Stimulated activated naive CD4-positive, alpha-beta T cell treated with Interleukin-2 at 50 U/mL for 16 hours (primary cell): ENCODE measurements around the gene SLC6A6.

Experiments used
- DNase-seq: peaks from one replicate; lab custom pipeline; 2025; lab: John Stamatoyannopoulos, UW

The SLC6A6 gene

DNA sequence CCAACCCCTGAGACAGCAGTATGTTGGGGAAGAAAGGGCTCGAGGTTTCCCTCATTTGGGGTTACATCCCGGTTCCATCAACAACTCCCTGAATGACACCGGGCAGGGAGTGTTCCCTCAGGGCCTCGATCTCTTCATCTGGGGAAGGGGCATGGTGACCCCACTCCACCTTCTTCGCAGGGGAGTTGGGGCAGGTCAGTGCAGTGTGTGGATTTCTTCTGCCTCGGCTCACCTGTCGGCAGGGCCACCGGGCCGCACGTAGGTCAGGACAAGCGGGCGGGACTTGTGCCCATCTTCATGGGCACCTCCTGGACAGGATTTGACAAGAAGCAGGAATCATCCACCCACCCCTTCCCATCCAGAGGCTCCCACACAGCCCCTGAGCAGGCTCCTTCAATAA lies 120.4 kb downstream of the SLC6A6 start:
- DNase-seq, result no peak

DNA sequence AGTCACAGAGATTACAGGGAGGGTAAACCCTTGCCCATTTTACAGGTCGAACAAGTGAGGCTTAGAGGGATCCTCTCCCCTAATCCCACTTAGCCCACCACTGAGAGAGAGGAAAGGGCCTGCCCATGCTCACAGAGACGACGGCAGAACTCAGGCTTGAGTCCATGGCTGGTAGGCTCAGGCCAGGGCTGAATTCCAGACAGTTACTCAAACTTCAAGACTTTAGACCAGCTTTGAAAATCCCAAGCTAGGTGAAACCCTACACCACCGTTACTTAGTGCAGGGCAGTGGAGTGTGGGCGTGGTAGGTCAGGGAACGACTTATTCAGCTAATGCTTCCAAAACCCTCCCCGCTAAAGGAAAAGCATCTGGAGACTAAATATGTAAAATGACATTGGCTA lies 121.4 kb downstream of the SLC6A6 start:
- no peak for DNase-seq

DNA sequence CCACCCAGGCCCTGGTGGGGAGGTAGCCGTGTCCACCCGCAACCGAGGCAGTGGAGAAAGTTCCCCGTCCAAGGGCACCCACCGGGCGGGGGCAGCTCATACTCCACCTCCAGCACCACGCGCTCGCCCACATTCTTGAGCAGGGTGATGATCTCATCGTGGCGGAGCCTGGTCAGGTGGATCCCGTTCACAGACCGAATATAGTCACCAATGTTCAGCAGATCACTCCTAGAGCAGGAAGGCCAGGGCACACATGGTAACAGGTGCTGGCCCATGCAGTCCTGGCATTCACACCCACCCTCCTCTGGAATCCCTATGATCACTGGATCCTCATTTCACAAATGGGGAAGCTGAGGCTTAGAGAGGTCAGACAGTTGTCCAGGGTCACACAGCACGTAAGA lies 121.9 kb downstream of the SLC6A6 start:
- no peak for DNase-seq

DNA sequence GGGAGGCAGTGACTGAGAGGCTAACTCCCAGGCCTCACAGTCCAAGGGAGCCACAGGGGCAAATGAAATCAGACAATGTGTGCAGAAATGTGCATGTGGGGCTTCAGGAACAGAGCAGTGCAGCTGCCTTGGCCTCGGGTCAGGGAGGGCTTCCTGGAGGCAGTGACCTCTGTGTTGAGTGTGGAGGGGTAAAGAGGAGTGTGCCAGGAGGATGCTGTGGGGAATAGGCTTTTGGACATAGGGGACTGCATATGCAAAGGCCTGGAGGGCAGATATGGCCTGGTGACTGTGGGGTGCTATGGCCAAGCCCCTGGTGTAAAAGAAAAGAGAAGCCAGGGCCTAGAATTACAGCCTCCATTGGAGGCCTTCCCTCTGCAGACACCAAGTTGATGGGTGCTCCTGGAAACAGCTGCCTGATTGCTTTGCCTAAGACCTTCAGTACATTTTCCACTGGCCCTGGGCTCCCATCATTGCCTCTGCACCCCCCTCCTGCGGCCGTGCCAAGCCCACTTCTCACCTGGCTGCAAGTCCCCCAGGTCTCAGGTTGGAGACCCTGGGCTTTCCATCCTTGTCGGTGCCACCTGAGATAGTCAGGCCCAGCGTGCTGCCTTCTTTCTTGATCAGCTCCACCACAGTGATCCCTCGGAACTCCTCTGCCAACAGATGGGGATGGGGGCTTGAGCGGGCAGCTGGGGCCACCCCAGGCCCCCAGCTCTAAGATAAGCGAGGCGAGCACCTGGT lies 122.7 kb downstream of the SLC6A6 start:
- DNase-seq, result no peak

DNA sequence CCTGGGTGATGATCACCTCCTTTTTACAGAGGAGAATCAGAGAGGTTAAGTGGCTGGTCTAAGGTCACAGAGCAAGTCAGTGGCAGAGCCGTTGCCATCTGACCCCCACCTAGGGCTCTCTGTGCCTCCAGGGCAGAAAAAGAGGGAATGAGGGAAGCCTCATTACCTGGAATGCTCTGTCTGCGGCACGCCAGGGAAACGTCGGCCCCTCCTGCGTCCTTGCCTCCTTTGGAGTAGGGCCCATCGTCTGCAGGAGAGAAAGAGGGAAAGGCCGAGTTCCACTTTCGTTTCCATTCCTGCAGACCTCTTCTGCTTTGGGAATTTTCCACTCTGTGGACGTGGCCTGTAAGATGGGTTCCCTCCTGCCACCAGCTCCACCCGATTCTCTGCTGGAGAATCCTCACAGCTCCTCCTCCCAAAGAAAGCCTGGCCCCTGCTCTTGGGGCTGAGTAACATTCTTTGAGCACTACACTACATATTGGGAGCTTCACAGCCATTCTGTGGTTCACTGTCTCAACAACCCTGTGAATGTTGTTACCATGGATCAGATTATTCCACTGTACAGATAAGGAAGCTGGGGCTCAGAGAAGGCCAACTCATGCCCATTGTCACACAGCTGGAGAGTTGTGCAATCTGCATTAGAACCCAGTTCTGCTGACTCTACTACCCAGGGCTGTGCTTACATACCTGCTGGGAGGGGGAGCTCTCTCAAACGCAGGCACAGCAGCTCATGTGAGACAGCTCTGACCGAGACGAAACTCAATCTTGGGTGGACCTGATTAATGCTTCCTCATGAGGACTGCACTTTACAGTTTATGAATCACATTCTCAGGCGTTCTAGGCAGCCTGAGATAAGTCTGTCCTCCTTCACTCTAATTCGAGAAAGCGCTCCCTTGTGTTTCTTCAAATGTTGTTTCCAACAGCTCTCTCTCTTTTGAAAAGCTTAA lies 123.6 kb downstream of the SLC6A6 start:
- DNase-seq, result no peak

DNA sequence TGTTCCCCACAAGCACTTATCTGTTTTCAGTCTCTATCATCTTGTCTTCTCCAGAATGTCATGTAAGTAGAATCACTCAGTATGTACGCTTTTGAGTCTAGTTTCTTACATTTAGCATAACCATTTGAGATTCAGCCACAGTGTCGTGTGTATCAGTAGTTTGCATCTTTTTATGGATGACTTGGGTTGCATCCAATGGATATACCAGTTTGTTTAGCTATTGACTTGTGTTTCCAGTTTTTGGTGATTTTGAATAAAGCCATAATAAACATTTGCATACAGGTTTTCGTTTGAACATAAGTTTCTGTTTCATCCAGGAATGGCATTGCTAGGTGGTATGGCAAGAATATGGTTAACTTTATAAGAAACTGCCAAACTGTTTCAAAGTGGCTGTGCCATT lies 125.7 kb downstream of the SLC6A6 start:
- DNase-seq, result no peak

DNA sequence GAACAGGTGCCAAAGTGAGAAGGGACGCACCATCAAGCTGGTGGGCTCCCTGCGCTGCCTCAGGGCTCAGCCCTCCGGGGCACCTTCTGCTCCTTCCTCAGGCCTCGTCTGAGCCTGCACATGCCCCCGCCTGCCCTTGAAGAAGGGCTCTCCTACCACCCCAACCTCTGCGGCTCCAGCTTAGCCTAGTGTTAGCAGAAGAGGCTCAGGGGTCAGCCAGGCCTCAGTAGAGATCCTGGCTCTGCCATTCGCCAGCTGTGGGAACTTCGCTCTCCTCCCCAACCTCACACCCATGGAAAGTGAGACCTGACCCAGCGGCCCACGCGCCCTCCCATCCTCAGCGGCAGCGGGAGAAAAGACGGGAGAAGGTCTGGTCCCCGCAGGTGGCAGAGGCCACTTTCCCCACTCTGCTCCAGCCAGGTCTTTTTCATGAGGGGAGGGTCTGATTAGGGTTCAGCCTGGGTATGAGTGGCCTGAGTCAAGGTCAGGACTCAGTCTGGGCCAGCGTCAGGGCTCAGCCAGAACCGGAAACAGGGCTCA lies 129.5 kb downstream of the SLC6A6 start:
- no peak for DNase-seq

DNA sequence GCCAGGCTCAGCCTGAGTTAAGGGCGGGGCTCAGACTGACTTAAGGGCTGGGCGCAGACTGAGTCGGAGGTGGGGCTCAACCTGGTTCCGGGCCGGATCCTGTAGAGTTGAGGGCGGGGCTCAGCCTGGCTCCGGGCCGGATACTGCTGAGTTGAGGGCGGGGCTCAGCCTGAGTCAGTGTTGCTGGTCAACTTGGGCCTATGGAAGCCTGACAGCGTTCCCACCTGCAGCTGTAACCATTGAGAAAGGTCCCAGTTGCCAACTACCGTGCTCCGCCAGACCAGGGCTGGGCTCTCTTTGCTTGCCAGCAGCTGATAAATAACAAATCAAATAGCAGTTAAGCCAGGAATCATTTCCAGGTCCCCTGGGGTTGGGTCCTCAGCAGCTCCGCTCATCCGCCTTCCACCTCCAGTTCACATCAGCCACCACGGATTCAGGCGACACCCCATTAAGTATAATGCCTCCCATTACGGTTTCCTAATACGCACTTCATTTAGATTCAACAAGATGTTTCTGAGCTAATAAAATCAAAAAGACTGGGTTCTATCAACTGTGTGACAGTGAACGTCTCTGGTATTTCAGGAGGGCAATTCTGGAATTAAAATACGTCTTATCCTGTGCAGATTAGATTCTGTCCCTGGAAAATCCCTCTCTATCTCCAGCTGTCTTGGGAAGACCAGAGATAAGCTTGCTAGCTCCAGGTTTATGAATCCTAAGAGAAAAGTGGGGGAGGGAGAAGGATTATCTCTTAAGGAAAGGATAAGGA lies 130.5 kb downstream of the SLC6A6 start:
- DNase-seq, result no peak

DNA sequence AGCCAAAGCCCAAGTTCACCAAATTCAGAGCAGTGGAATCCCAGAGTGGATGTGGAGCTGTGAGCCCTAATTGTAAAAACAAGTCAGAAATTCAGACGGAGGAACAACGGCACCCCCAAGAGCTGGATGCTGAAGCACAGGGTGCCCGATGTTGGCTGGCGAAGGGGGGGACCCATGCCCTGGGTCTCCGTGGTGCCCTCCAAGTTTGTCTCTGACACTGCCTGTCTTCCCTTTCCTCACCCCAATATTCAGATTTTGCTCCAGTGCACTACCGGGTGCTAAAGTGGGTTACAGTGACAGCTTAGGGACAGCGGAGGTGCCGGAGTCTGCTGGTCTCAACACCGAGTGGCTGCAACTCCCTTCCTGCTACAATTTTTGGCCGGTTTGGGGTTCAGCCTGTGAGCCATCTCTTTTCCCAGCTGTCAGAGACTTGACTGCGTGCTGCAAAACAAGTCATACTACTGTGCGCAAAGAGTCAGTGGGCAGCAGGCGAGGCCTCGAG lies 131.1 kb downstream of the SLC6A6 start:
- DNase-seq, result no peak

DNA sequence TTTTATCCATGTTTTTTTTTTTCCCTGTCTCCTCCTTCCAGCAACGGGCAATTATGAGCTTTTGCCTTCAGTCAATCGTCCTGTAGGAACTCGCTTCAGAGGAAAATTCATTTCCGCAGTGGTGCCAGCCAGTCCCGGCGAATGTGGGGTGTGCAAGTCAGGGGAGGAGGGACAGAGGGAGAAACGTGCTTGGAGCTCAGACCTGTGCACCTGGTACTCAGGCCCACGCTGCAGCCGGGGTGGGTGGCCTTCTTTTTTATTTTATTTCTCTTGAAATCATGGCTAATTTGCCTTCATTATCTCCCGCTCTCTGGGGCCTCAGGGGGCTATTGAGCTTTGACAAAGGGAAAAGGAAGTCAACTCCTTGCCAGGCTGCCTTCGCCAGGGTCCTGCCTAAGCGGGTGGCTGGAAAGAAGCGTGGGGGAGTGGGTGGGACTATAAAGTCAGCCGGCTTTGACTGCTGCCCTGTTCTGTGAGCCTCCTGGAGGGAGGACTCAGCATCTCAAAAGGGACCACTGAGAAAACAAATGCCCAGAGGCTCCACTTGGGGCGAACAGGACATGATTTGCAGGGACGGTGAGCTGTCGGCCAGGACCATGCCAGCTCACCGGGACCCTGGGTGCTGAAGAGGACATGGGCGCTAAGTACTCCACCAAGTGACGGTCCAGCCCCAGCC lies 132.2 kb downstream of the SLC6A6 start:
- no peak for DNase-seq

DNA sequence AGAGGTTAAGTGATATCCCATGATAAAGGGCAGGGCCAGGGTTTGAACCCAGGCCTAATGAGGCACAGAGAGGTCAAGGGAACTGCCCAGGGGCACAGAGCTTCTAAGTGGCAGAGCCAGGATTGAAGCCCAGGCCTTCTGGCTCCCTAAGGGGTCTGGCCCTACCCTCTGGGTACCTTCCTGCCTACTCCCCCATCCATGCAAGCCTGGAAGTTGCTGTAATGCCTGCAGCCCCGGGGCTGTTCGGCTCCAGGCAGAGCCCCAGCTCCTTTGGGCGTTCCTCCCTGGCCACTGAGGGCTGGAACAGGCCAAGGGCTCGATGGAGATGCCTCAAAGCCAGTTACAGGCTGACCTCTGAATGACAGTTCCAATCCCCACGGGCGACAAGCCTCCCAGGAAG lies 133.2 kb downstream of the SLC6A6 start:
- no peak for DNase-seq

DNA sequence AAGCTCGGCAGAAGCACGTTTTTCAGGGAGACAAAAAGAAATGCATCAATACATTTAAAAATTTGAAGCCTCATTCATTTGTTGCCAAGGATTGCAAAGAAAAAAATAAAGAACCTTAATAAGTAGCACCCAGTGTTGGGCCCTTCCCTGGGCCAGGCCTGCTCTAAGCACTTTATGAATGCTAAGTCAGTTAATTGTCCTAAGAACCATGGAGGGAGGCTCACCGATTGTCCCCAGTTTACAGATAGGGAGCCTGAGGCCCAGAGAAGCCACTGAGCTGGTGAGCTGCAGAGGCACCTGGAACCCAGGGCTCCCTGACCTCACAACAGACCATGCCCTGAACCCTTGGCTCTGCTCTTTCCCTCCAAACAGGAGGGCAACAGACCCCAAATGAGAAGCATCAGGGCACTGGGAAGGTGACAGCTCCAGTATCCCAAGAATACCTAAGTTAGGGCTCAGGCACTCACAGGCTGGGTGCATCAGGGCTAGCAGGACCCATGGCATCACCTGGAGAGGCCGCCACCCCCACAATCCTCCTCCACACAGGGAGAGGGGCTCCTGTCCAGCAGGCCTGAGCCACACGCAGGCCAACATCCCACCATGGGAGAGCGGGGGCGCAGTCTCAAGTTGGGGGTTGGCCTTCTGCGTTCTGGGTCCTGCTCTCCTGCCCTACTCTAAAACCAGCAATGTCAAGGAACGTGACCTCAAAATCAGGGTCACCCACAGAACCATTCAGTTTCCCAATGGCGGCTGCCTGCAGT lies 133.8 kb downstream of the SLC6A6 start:
- DNase-seq, result no peak

DNA sequence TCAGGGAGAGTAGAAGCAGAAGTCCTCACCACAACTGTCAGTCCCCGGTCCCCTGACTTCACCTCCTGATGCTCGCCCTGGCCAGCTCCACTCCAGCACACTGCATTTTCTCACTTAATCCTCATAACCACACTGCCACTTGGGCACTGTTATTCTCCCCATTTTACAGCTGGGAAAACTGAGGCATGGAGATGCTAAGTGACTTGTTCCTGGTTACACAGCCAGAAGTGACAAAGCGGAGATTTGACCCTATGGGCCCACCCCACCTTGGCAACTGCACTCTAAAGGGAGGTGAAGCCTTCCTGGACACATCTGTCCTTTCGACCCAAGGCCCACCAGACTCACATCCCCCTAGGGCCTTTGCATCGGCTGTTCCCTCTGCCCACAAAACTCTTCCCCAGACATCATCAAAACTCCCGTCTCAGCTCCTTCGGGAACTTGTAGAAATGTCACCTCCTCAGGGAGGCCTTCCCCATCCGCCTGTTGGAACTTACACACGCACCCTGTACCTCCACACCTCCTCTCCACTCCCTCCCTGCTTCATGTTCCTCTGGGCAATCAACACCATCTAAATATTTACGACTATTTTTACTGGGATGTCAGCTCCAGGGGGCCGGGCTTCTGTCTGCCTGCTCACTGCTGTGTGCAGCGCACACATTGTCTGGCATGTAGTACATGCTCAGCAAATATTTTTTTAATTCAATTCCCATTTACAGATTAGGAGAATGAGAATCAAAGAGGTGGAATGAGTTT lies 134.6 kb downstream of the SLC6A6 start:
- no peak for DNase-seq

DNA sequence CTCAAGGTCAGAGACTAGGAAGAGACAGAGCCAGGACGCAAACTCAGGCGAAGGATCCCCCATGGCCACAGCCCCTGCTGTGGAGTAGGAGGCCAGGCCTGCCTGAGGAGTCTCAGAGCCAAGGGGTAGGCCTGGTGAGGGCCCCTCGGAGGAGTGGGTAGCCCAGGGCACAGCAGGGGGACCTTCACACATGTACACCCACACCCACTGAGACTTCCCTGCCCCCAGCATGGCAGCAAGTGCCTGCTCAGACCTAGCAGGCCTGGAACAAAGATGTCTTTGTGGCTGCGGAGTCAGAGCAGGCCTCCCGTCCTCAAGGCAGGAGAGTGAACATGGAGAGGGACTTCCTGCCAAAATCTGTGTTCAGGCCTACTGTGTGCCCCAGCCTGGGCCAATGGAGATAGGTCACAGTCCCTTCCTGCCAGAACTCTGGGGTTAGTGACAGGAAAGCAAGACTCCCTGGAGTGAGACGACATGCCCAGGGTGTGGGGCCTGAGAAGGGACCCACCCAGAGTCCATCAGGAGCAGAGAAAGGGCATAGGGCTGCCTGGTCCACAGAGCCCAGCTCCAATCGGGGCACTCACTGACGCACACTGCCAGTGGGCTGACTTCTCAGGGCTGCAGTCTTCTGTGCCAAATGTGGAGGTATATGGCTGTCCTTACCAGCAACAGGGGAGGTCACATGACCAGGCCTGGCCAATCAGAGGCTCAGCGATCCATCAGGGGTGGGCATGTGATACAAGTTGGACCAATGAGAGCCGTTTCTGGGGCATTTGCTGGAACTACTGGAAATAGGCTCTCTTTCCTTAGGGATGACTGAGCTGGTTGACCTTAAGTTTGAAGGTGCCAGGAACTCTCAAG lies 135.4 kb downstream of the SLC6A6 start:
- no peak for DNase-seq

DNA sequence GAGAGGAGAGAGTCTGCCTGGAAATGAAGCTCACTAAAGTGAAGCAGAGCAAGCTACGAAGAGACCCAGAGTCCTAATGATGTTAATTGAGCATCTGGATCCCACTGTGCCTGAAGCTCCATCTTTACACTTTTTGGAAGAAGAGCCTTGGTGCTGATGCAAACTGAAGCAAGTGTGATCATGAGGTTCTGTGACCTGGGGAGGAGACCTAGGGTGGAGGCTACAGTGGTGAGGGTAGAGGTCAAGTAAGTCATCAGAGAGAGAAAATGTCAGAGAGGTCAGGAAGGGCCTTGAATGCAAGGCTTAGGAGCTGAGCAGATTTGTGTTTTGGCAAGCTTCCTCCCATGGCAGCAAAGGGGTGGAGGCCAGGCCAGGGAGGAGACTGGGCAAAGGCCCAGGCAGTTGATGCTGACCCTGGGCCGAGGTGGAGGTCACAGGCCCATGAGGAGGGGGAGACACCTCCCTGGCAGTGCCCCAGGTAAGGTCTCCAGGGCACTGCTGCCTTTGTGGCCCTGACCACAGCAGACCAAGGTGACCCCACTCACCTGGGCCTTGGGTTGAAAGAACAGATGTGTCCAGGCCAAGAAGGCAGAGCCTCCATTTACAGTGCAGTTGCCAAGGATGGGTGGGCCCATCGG lies 136.2 kb downstream of the SLC6A6 start:
- DNase-seq, result no peak
